Muscle of leg (tissue), 11 donors: ENCODE data around the gene KIAA1671. TPM values are rescaled to one million over a fixed set of nuclear protein-coding genes. Genes with fewer than 3 reads are reported as not detected.

ENCODE experiments used
- DNase-seq: peaks from one replicate; pipeline ENCODE4 v3.0.0; 2013
- H3K27ac ChIP-seq: one replicate; pipeline ENCODE4 v1.5.1; 2013; ENCODE audit warnings: mild to moderate bottlenecking, low read length, control low read depth
- H3K27me3 ChIP-seq: one replicate; pipeline ENCODE4 v1.6.1; 2013; ENCODE audit warnings: low read length; ENCODE audit not compliant: control insufficient read depth, insufficient read depth
- H3K36me3 ChIP-seq: one replicate; pipeline ENCODE4 v1.6.1; 2013; ENCODE audit warnings: low read length; ENCODE audit not compliant: control insufficient read depth, insufficient read depth
- H3K4me1 ChIP-seq: one replicate; pipeline ENCODE4 v1.6.1; 2013; ENCODE audit warnings: low read length; ENCODE audit not compliant: control insufficient read depth, insufficient read depth
- H3K4me3 ChIP-seq: one replicate; pipeline ENCODE4 v1.5.1; 2013; ENCODE audit warnings: low read length, control low read depth
- H3K9me3 ChIP-seq: replicated peaks from 2 replicates; pipeline ENCODE4 v1.6.1; 2013; ENCODE audit warnings: low read depth, low read length; ENCODE audit not compliant: control insufficient read depth
- WGBS: methylation state at CpG from one replicate; pipeline ENCODE4 v1.1.5; 2013; ENCODE audit warnings: missing lambda C conversion rate; ENCODE audit not compliant: insufficient coverage; 5-methylcytosine and 5-hydroxymethylcytosine counted together
- polyA plus RNA-seq, 8 donors: library from polyadenylated mRNA; unstranded; fragments of 120-200 nt; gene quantifications; one replicate each; pipeline versions ENCODE4 v1.2.1 to v1.2.3, GENCODE V29; 2013; ENCODE audit warnings: inconsistent platforms in 1 of 8, low replicate concordance in 1 of 8; ENCODE audit not compliant: insufficient read length in 8 of 8, insufficient read depth in 1 of 8
- total RNA-seq: library from RNA; stranded (reverse); fragments of 120-200 nt; gene quantifications from one replicate; pipeline ENCODE4 v1.2.4, GENCODE V29; 2013

KIAA1671 gene
- total and polyA plus RNA-seq, 9 donors: 10.8 to 34.5 (median 26.3) TPM

DNA sequence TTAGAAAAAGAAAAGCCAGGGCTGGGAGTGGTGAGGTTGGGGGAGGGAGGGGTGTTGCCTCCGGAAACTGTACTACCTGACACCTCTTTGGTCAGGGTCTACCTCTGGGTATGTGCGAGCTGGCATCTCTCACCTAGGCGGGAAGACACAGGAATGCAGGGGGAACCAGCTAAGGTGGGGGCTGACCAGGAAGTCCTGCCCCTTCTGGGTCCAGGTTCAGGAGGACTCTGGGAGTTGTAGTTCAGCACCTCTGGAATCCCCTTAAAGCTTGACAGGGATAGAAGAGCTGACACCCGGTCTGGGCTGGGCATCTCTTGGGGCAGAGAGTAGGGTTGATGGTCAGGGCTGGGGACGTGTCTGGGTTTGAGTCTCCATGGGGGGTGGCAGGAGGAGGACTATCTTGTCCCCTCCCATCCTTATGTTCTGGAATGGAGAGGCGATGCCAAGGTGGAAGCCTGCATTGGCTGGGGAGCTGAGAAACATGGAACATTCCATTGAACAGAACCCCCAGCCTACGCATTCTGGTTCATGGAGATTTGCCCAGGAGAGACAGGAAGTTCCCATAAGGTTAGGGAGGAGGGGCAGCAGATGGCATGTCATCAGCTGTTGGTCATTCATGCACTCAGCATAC is 2.1 kb upstream of the KIAA1671 start:
- Histone ChIP-seq H3K4me1 (peaks cover 9% of the 10 kb centered on the region), H3K4me3 (no peak overlapping the region), H3K36me3 (no peaks in the 10 kb centered on the region), H3K27me3 (peaks cover 22% of the 10 kb centered on the region), H3K27ac (no peak overlapping the region), H3K9me3 (no peaks in the 10 kb centered on the region)
- 10% methylated on average over 2 of the region's 7 CpGs for WGBS
- DNase-seq: peak; percentile 28

DNA sequence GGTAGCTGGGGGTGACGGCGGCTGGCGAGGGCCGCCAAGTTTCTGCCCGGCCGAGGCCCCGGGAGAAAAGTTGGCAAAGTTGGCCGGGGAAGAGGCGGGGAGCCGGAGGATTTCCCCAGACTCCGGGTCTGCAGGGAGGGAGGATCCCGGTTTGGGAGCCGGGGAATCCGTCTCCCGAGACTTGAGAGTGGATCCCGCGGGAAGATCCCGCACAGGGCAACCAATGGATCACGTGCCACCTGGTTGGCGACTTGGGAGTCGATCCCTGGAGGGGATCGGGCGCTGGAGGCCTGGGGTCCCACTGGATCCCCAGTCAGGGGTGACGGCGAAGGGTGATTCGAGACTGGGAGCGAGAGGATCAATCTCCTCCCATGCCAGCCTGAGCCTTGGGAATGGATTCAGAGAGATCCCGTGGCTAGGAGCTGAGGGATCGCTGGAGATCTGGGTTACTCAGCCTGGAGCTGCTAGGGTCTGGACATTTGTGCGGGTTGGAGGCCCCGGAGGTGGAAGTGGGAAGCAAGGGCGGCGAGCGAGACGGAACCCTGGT is 394 bp downstream of the KIAA1671 start:
- DNase-seq: peak; percentile 33
- peak overlapping the region; percentile 47 for H3K27ac ChIP-seq
- peaks cover 19% of the 10 kb centered on the region for H3K27me3 ChIP-seq
- WGBS: under 1% methylated on average over 32 of the region's 35 CpGs
- no peaks in the 10 kb centered on the region for H3K9me3 ChIP-seq
- peak overlapping the region; percentile 58 for H3K4me3 ChIP-seq
- no peaks in the 10 kb centered on the region for H3K36me3 ChIP-seq
- H3K4me1 ChIP-seq: peaks cover 9% of the 10 kb centered on the region

- Histone ChIP-seq H3K4me1 (peaks cover 9% of the 10 kb centered on the region), H3K27ac (no peak overlapping the region), H3K4me3 (peak overlapping the region; percentile 58), H3K27me3 (peaks cover 19% of the 10 kb centered on the region), H3K36me3 (no peaks in the 10 kb centered on the region), H3K9me3 (no peaks in the 10 kb centered on the region)
- WGBS: 2% methylated on average over 44 of the region's 47 CpGs
- DNase-seq: peak; percentile 14
Measured at GRCh38 chr22:24953384-24954113, 1.0 kb downstream of the KIAA1671 start.

DNA sequence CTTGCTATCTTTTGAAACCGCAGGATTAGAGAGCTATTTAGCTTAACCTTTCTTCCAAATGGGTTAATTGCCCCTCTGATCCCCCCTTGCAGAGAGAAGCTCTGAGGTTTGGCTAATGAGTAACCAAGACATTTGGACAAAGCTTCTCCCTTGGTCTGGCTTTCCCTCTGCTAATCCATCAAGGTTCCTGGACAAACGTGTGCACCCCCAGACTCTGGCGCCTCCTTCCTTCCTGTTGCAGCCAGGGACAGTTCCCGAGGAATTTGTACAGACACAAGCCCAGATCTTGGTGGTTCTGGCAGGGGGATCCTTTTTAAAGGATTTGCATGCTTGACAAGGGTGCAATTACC is 1.6 kb downstream of the KIAA1671 start:
- Histone ChIP-seq H3K4me1 (peaks cover 9% of the 10 kb centered on the region), H3K9me3 (no peaks in the 10 kb centered on the region), H3K27me3 (peaks cover 19% of the 10 kb centered on the region), H3K36me3 (no peaks in the 10 kb centered on the region), H3K4me3 (no peak overlapping the region), H3K27ac (no peak overlapping the region)
- peak; percentile 18 for DNase-seq
- 24% methylated on average over 4 of the region's 4 CpGs for WGBS

DNA sequence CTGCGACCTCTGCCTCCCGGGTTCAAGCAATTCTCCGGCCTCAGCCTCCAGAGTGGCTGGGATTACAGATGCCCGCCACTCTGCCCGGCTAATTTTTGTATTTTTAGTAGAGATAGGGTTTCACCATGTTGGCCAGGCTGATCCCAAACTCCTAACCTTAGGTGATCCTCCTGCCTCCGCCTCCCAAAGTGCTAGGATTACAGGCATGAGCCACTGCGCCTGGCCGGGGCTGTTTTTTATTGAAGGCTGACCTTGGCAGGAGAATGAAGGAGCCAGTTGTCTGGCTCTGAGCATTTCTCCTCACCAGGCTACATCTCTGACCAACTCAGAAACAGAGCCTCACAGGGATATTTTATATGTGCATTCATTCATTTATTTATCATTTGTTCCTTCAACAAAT is 2.3 kb downstream of the KIAA1671 start:
- no peak for DNase-seq
- peaks cover 9% of the 10 kb centered on the region for H3K4me1 ChIP-seq
- H3K27ac ChIP-seq: no peak overlapping the region
- 100% methylated on average over 1 of the region's 8 CpGs for whole genome bisulfite sequencing
- H3K9me3 ChIP-seq: no peaks in the 10 kb centered on the region
- no peak overlapping the region for H3K4me3 ChIP-seq
- H3K36me3 ChIP-seq: no peaks in the 10 kb centered on the region
- H3K27me3 ChIP-seq: peaks cover 19% of the 10 kb centered on the region

DNA sequence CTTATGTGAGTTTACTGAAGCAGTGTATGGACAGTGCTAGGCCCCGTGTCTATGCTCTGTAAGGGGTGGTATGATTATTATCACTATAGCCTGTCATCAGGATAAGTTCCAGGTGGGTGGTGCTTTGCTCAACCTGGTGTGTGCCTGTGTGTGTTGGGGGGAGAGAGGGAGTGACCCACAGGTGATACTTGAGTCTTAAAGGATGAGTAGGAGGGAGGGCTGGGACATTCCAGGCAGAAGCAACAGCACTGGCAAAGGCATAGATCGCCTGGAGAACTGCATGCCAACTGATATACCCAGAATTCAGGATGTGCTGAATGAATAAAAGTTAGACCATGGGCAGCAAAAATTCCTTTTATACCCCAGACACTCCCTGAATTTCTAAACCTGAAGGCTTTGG is 4.5 kb downstream of the KIAA1671 start:
- H3K4me1 ChIP-seq: peaks cover 6% of the 10 kb centered on the region
- H3K27me3 ChIP-seq: peaks cover 11% of the 10 kb centered on the region
- no peak overlapping the region for H3K27ac ChIP-seq
- no peak for DNase-seq
- H3K36me3 ChIP-seq: no peaks in the 10 kb centered on the region
- no CpG with 5 or more reads among the region's 2 CpGs for WGBS
- H3K9me3 ChIP-seq: no peaks in the 10 kb centered on the region
- no peak overlapping the region for H3K4me3 ChIP-seq

DNA sequence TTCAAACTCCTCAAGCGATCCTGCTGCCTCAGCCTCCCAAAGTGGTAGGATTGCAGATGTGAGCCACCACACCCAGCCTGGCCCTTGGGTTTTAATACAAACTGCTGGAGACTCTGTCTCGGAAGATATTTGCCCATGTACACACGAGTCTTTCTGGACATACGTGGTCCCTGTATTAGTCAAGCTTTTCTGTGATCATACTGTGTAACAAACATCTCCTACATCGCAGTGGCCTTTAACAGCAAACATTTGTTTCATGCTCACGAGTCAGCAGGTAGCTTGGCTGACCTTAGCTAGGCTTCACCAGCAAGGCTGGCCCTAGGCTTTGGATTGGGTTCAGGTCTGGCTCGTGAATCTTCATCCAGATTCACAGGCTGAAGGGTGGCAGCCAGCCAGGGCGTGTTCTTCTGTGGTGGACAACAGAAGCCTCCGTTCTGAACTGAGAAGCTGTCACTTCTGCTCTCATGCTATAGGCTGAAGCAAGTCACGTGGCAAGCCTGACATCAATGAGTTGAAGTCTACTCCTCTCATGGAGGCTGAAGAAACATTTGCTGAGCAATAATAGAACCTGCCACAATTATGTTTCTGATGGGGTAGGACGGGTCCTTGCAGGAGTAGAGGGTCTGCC is 8.8 kb downstream of the KIAA1671 start:
- no peak overlapping the region for H3K27ac ChIP-seq
- peaks cover 5% of the 10 kb centered on the region for H3K4me1 ChIP-seq

GRCh38 chr22:24962094-24962493 is 9.6 kb downstream of the KIAA1671 start:
- Histone ChIP-seq H3K36me3 (no peaks in the 10 kb centered on the region), H3K27ac (no peak overlapping the region), H3K27me3 (no peaks in the 10 kb centered on the region), H3K4me3 (no peak overlapping the region), H3K4me1 (peaks cover 6% of the 10 kb centered on the region), H3K9me3 (no peaks in the 10 kb centered on the region)
- DNase-seq: no peak
- 78% methylated on average over 3 of the region's 8 CpGs for WGBS

More for the DNA sequence above, 8.8 kb downstream of the KIAA1671 start:
- Histone ChIP-seq H3K4me3 (no peak overlapping the region), H3K36me3 (no peaks in the 10 kb centered on the region), H3K27me3 (no peaks in the 10 kb centered on the region), H3K9me3 (no peaks in the 10 kb centered on the region)
- 75% methylated on average over 8 of the region's 11 CpGs for WGBS
- DNase-seq: no peak

DNA sequence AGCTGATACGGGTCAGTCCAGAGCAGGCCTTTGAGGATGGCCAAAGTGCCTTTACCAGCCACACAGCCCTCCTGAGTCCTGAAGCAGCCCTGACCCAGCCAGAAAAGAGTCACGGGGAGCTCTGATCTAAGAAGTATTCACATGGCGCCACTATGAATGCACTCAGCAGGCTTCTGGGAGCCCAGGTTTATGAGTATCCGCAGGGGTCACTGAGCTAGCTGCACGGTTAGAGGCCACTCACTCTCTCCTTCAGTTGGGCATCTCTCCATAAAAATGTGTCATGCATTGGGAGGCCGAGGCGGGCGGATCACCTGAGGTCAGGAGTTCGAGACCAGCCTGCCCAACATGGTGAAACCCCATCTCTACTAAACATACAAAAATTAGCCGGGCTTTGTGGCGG is 10.3 kb downstream of the KIAA1671 start:
- no peak overlapping the region for H3K4me3 ChIP-seq
- H3K36me3 ChIP-seq: no peaks in the 10 kb centered on the region
- H3K9me3 ChIP-seq: no peaks in the 10 kb centered on the region
- WGBS: 80% methylated on average over 9 of the region's 11 CpGs
- no peak overlapping the region for H3K27ac ChIP-seq
- DNase-seq: no peak
- H3K27me3 ChIP-seq: no peaks in the 10 kb centered on the region
- H3K4me1 ChIP-seq: peaks cover 6% of the 10 kb centered on the region

- DNase-seq: no peak
- no peaks in the 10 kb centered on the region for H3K9me3 ChIP-seq
- no peak overlapping the region for H3K27ac ChIP-seq
- no peak overlapping the region for H3K4me3 ChIP-seq
- peaks cover 12% of the 10 kb centered on the region for H3K4me1 ChIP-seq
- H3K27me3 ChIP-seq: no peaks in the 10 kb centered on the region
- H3K36me3 ChIP-seq: no peaks in the 10 kb centered on the region
- WGBS: no CpG with 5 or more reads among the region's 3 CpGs
Measured at GRCh38 chr22:24964441-24964840, 11.9 kb downstream of the KIAA1671 start.
